ACHN (cell line): Measurements from ENCODE around the gene PRX.

ENCODE experiments used
- DNase-seq: peaks from one replicate; pipeline ENCODE4 v3.0.0-alpha.2; 2015
- in situ Hi-C: cut with HindIII; loops from 2 replicates; pipeline ENCODE4 v1.10.0; 2017; ENCODE audit warnings: low sequenced_read_pairs, low pct_ligation_motif_present, low pct_unique_long_range_greater_than_20kb

Gene PRX

GRCh38 chr19:40394816-40395210 lies 18.4 kb downstream of the PRX start:
- in situ Hi-C loops = no loop called here
- DNase-seq = no peak

- DNase-seq = no peak
- in situ Hi-C loops = no loop called here
Observed at GRCh38 chr19:40393894-40394815, 19.0 kb downstream of the PRX start.

GRCh38 chr19:40392894-40393517 lies 20.2 kb downstream of the PRX start:
- no peak for DNase-seq
- in situ Hi-C loops = no loop called here

- in situ Hi-C loops = no loop called here
- DNase-seq = no peak
Observed at GRCh38 chr19:40392123-40392522, 21.1 kb downstream of the PRX start.

GRCh38 chr19:40390084-40390742 lies 23.0 kb downstream of the PRX start, which contains the start of gene HIPK4:
Gene HIPK4, minus strand, starts transcription at chr19:40390181. Its CDS starts 279 bp downstream, at chr19:40389902.
- in situ Hi-C loops = no loop called here

GRCh38 chr19:40389404-40390083 lies 23.6 kb downstream of the PRX start:
- in situ Hi-C loops = no loop called here
- DNase-seq = no peak

More at GRCh38 chr19:40390084-40390742, 23.0 kb downstream of the PRX start, which contains the start of gene HIPK4:
- no peak for DNase-seq

GRCh38 chr19:40388481-40388880 lies 24.7 kb downstream of the PRX start:
- in situ Hi-C loops = no loop called here
- DNase-seq = no peak

GRCh38 chr19:40387155-40387554 lies 26.0 kb downstream of the PRX start:
- DNase-seq = no peak
- in situ Hi-C loops = no loop called here

- in situ Hi-C loops = no loop called here
- no peak for DNase-seq
Observed at GRCh38 chr19:40383668-40384248, 29.4 kb downstream of the PRX start.

GRCh38 chr19:40381321-40381720 lies 31.9 kb downstream of the PRX start:
- no peak for DNase-seq

GRCh38 chr19:40380199-40381037 lies 32.8 kb downstream of the PRX start:
- DNase-seq = no peak
- in situ Hi-C loops = no loop called here

More at GRCh38 chr19:40381321-40381720, 31.9 kb downstream of the PRX start:
- in situ Hi-C loops = no loop called here

GRCh38 chr19:40379446-40380198 lies 33.6 kb downstream of the PRX start:
- in situ Hi-C loops = no loop called here
- DNase-seq = no peak

- DNase-seq = no peak
- in situ Hi-C loops = no loop called here
Observed at GRCh38 chr19:40378509-40378908, 34.7 kb downstream of the PRX start.

GRCh38 chr19:40377876-40378385 lies 35.2 kb downstream of the PRX start:
- in situ Hi-C loops = no loop called here

GRCh38 chr19:40376286-40376862 lies 36.8 kb downstream of the PRX start:
- in situ Hi-C loops = no loop called here
- DNase-seq = no peak

More at GRCh38 chr19:40377876-40378385, 35.2 kb downstream of the PRX start:
- DNase-seq = no peak

GRCh38 chr19:40374084-40374483 lies 39.1 kb downstream of the PRX start:
- in situ Hi-C loops = no loop called here
- no peak for DNase-seq
